Stomach smooth muscle (tissue), 2 donors: ENCODE results near the gene ICE2.
A peak's percentile ranks its signal among the peaks of the same experiment; 100 is the strongest.

Source experiments
- H3K27ac ChIP-seq: one replicate; pipeline ENCODE4 v1.7.0; 2013; ENCODE audit warnings: mild to moderate bottlenecking, low read length, inconsistent platforms
- H3K27me3 ChIP-seq, 2 donors: one replicate each; pipeline ENCODE4 v1.7.0; 2013; ENCODE audit warnings: low read length in 2 of 2; ENCODE audit not compliant: insufficient read depth in 2 of 2, control insufficient read depth in 1 of 2
- H3K36me3 ChIP-seq, 2 donors: one replicate each; pipeline ENCODE4 v1.7.0; 2013; ENCODE audit warnings: low read length in 2 of 2; ENCODE audit not compliant: control insufficient read depth in 2 of 2, insufficient read depth in 2 of 2
- H3K4me1 ChIP-seq: one replicate; pipeline ENCODE4 v1.7.0; 2013; ENCODE audit warnings: low read length; ENCODE audit not compliant: control insufficient read depth, insufficient read depth
- H3K4me3 ChIP-seq, 2 donors: one replicate each; pipeline ENCODE4 v1.7.0; 2013; ENCODE audit warnings: low read length in 2 of 2
- H3K9ac ChIP-seq, 2 donors: one replicate each; pipeline ENCODE4 v1.7.0; 2013; ENCODE audit warnings: low read length in 2 of 2, mild to moderate bottlenecking in 1 of 2
- H3K9me3 ChIP-seq, 2 donors: one replicate each; pipeline ENCODE4 v1.7.0; 2013; ENCODE audit warnings: low read length in 2 of 2; ENCODE audit not compliant: control insufficient read depth in 2 of 2
- donor health status: healthy.
- donor health status: Pancreatic carcinoma.

The ICE2 gene

GRCh38 chr15:60518511-60518910 is 39.6 kb upstream of the ICE2 start:
- H3K9ac ChIP-seq: no peak overlapping the region
- peaks cover 6% of the 10 kb centered on the region in 2 donors for H3K36me3 ChIP-seq
- no peak overlapping the region for H3K4me3 ChIP-seq
- H3K4me1 ChIP-seq: no peaks in the 10 kb centered on the region
- H3K27me3 ChIP-seq: no peaks in the 10 kb centered on the region
- H3K9me3 ChIP-seq: no peaks in the 10 kb centered on the region
- H3K27ac ChIP-seq: no peak overlapping the region

GRCh38 chr15:60514261-60514881 is 35.4 kb upstream of the ICE2 start:
- no peak overlapping the region for H3K4me3 ChIP-seq

GRCh38 chr15:60513676-60514075 is 34.7 kb upstream of the ICE2 start:
- Histone ChIP-seq H3K4me3 (no peak overlapping the region), H3K4me1 (no peaks in the 10 kb centered on the region), H3K9me3 (no peaks in the 10 kb centered on the region), H3K27me3 (no peaks in the 10 kb centered on the region), H3K27ac (no peak overlapping the region), H3K36me3 (peaks cover 9 to 19% of the 10 kb centered on the region in 2 donors), H3K9ac (no peak overlapping the region)

More at GRCh38 chr15:60514261-60514881, 35.4 kb upstream of the ICE2 start:
- H3K9ac ChIP-seq: no peak overlapping the region
- H3K4me1 ChIP-seq: no peaks in the 10 kb centered on the region
- H3K9me3 ChIP-seq: no peaks in the 10 kb centered on the region
- no peak overlapping the region for H3K27ac ChIP-seq
- no peaks in the 10 kb centered on the region for H3K27me3 ChIP-seq
- H3K36me3 ChIP-seq: peaks cover 9 to 19% of the 10 kb centered on the region in 2 donors

- Histone ChIP-seq H3K27me3 (no peaks in the 10 kb centered on the region), H3K4me1 (peaks cover 2% of the 10 kb centered on the region), H3K27ac (no peak overlapping the region), H3K9me3 (no peaks in the 10 kb centered on the region), H3K4me3 (no peak overlapping the region), H3K9ac (no peak overlapping the region), H3K36me3 (peaks cover 9 to 19% of the 10 kb centered on the region in 2 donors)
Observed at GRCh38 chr15:60512937-60513336, 34.0 kb upstream of the ICE2 start.

- Histone ChIP-seq H3K4me1 (peaks cover 4% of the 10 kb centered on the region), H3K4me3 (no peak overlapping the region), H3K36me3 (peaks cover 9 to 19% of the 10 kb centered on the region in 2 donors), H3K27ac (no peak overlapping the region), H3K27me3 (no peaks in the 10 kb centered on the region), H3K9ac (no peak overlapping the region), H3K9me3 (no peaks in the 10 kb centered on the region)
Observed at GRCh38 chr15:60511351-60512031, 32.5 kb upstream of the ICE2 start.

GRCh38 chr15:60510006-60510405 is 31.1 kb upstream of the ICE2 start:
- no peak overlapping the region for H3K9ac ChIP-seq
- no peak overlapping the region for H3K27ac ChIP-seq
- peaks cover 9 to 19% of the 10 kb centered on the region in 2 donors for H3K36me3 ChIP-seq
- no peaks in the 10 kb centered on the region for H3K9me3 ChIP-seq
- no peaks in the 10 kb centered on the region for H3K27me3 ChIP-seq
- H3K4me1 ChIP-seq: peaks cover 4% of the 10 kb centered on the region
- H3K4me3 ChIP-seq: no peak overlapping the region

- H3K4me3 ChIP-seq: no peak overlapping the region
- no peak overlapping the region for H3K27ac ChIP-seq
- no peaks in the 10 kb centered on the region for H3K9me3 ChIP-seq
- no peak overlapping the region for H3K9ac ChIP-seq
- no peaks in the 10 kb centered on the region for H3K27me3 ChIP-seq
- H3K4me1 ChIP-seq: peaks cover 4% of the 10 kb centered on the region
- H3K36me3 ChIP-seq: peaks cover 11 to 21% of the 10 kb centered on the region in 2 donors
Observed at GRCh38 chr15:60509470-60509869, 30.5 kb upstream of the ICE2 start.

GRCh38 chr15:60508442-60508841 is 29.5 kb upstream of the ICE2 start:
- no peak overlapping the region for H3K9ac ChIP-seq
- peaks cover 4% of the 10 kb centered on the region for H3K4me1 ChIP-seq
- H3K27me3 ChIP-seq: no peaks in the 10 kb centered on the region
- H3K27ac ChIP-seq: no peak overlapping the region
- peaks cover 9 to 16% of the 10 kb centered on the region in 2 donors for H3K36me3 ChIP-seq
- H3K4me3 ChIP-seq: no peak overlapping the region
- no peaks in the 10 kb centered on the region for H3K9me3 ChIP-seq

GRCh38 chr15:60507596-60508424 is 28.9 kb upstream of the ICE2 start:
- H3K27me3 ChIP-seq: no peaks in the 10 kb centered on the region
- H3K36me3 ChIP-seq: peaks cover 10 to 21% of the 10 kb centered on the region in 2 donors

GRCh38 chr15:60496853-60497252 is 17.9 kb upstream of the ICE2 start:
- no peak overlapping the region for H3K9ac ChIP-seq
- H3K36me3 ChIP-seq: peaks cover 21 to 36% of the 10 kb centered on the region in 2 donors
- no peak overlapping the region for H3K4me3 ChIP-seq
- H3K27ac ChIP-seq: no peak overlapping the region
- no peaks in the 10 kb centered on the region for H3K27me3 ChIP-seq
- H3K4me1 ChIP-seq: no peaks in the 10 kb centered on the region
- H3K9me3 ChIP-seq: no peaks in the 10 kb centered on the region

More at GRCh38 chr15:60507596-60508424, 28.9 kb upstream of the ICE2 start:
- no peak overlapping the region for H3K27ac ChIP-seq
- peak overlapping the region in 1 of 2 donors; percentile 23 for H3K4me3 ChIP-seq
- no peaks in the 10 kb centered on the region for H3K9me3 ChIP-seq
- H3K9ac ChIP-seq: peak overlapping the region in 1 of 2 donors; percentile 40
- peaks cover 4% of the 10 kb centered on the region for H3K4me1 ChIP-seq
